GM18526 (cell line): ENCODE results near the gene DSCAML1.

Experiments
- POLR2A ChIP-seq: IDR thresholded peaks from 3 replicates; pipeline ENCODE4 v1.6.1; 2011; ENCODE audit not compliant: insufficient read length; ENCODE audit errors: extremely low read depth

DSCAML1 gene

GRCh38 chr11:117745346-117745745, 51.7 kb downstream of the DSCAML1 start:
- no peak for TF ChIP-seq POLR2A

GRCh38 chr11:117744471-117745150, 52.4 kb downstream of the DSCAML1 start:
- no peak for TF ChIP-seq POLR2A

- no peak for TF ChIP-seq POLR2A
Measured at GRCh38 chr11:117743121-117743815, 53.7 kb downstream of the DSCAML1 start.

DNA sequence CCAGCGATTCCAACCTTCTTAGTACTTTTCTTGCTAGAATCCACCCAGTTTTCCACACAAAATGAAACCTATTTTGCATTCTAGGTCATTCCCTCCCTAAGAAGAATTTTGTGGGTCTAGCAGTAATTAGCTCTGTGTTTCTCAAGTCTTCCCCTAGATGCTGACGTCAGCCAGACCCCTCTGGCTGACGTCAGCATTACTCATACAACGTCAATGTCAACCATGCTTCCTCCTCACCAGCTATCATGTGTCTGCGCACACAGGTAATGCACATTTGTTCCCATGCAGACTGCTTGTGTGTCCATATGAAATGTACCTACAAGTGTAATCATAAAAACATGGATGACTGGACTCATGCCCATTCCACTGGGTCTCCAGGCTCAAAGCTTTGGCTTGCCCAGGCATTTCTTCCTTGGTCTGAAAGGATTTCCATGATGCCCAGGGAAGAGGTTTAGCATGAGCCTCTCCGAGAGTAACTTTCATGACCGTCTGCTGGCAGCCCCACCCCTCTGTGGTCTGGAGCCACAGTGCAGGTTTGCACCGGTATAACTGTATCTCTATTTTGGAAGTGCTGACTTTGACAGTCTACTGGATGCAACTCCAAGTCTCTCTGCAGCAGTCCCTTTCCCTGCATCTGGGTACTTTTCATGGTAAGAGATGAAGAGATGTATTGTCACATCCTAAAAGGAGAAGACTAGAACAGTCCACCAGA, 58.6 kb downstream of the DSCAML1 start:
- TF ChIP-seq POLR2A, result no peak

GRCh38 chr11:117735350-117735977, 61.6 kb downstream of the DSCAML1 start:
- no peak for TF ChIP-seq POLR2A

DNA sequence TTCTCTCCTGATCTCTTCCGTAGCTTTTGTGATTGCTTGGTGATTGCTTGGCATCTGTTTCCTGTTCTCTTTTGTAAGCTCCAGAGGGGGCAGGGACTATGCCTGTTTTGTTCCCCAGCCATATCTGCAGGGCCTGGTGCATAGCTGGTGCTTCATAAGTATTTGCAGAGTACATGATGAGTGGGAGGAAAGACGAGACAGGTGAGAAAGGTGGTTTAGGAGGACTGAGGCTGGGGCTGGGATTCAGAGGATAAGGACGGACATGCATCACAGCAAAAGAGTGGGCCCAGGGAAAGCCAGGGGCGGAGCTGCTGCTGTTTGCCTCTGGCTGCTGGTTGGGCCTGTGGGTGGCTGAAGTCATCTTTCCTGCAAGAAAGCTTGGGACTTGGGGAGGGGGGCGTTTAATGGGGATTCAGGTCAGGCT, 62.4 kb downstream of the DSCAML1 start:
- no peak for TF ChIP-seq POLR2A

DNA sequence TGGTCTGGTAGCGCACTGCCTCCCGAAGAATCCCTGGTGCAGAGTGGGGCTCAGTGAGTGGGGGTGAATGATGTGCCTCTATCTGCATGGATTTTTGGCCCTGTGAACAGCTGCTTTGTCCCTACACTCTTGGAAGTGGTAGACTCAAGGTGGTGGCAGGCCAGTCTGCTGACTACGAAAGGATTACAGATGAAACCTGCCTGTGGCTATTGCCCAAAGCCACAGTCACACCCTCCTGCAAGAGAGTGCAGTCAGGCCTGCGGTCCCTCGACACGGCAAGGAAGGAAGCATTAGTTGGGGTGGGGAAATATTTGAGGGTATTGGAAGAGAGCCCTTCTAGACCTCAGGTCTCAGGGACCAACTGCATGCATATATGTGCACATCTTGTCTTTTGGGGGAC, 63.7 kb downstream of the DSCAML1 start:
- TF ChIP-seq POLR2A, result no peak

DNA sequence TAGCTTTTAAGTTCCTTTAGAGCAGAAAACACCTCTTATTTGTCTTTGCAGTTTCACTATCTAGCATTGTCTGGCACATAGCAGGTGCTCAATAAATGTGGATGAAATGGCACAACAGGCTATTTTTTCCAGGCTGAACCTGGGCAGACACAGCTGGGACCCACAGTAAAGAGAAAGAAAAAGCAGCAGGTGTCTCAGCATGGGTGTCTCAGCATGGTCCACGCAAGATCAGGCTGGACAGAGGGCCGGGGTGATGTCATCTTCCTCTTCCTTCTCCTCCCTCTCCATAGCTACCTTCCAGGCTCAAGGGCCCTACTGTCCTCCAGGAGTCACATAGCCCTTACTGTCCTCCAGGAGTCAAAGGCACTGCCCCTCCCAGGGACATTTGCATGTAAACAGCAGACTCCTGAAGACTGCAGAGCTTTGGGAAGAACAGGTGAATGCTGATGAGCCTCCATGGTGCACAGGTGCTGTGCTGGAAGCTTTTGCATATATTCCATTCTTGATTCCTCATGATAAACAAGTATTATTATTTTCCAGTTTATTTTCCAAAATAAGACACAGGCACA, 65.2 kb downstream of the DSCAML1 start:
- TF ChIP-seq POLR2A, result no peak

GRCh38 chr11:117730208-117730800, 66.7 kb downstream of the DSCAML1 start:
- TF ChIP-seq POLR2A, result no peak

DNA sequence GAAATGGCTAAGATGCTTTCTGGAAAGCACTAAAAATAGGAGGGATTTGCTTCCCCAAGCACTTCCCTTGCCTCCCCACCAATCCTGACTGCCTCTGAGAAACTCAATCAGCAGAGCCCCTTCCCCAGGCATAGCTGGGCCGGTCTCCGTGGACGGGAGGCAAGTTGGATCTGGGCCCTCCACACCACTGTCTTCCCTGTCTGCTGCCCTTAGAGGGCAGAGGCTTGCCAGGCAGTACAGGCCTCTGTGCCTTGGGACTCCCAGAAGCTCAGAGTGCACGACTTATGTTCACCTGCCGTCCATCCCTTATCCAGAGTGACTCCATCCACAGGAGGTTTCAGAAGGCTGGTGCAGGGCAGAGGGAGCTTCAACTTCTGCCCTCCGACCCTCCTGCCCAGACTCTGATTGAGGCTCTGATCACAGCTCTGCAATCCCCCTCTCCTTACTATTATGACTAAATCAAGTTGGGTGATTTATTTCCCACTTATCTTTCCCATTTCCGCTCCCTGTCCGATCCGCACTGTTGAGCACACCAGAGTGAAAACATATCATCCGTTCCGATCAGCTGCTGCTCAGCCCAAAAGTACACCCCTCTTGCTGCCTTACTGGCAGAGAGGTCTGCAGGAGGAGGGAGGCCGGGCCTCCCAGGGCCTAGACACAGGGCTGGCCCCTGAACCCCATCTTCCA, 71.8 kb downstream of the DSCAML1 start:
- TF ChIP-seq POLR2A, result no peak

DNA sequence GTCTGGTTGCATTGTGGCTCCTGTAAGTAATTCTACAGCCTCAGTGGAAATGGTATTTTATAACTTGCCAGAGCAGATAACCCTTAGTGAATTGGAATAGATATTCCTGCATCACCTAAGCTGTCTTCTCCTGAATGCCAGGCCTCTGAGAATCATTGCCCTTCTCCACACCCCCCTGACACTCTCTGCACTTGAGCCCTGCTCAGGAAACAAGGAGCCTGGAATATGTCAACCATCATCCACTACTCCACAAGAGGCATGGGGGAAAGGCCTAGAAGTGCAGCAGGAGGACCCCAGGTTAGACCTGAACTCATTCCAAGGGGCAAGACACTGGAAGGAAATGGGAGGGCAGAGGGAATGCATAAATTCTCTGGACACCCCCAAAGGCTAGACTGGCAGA, 72.4 kb downstream of the DSCAML1 start:
- TF ChIP-seq POLR2A, result no peak

- no peak for TF ChIP-seq POLR2A
Measured at GRCh38 chr11:117724104-117724503, 72.9 kb downstream of the DSCAML1 start.

DNA sequence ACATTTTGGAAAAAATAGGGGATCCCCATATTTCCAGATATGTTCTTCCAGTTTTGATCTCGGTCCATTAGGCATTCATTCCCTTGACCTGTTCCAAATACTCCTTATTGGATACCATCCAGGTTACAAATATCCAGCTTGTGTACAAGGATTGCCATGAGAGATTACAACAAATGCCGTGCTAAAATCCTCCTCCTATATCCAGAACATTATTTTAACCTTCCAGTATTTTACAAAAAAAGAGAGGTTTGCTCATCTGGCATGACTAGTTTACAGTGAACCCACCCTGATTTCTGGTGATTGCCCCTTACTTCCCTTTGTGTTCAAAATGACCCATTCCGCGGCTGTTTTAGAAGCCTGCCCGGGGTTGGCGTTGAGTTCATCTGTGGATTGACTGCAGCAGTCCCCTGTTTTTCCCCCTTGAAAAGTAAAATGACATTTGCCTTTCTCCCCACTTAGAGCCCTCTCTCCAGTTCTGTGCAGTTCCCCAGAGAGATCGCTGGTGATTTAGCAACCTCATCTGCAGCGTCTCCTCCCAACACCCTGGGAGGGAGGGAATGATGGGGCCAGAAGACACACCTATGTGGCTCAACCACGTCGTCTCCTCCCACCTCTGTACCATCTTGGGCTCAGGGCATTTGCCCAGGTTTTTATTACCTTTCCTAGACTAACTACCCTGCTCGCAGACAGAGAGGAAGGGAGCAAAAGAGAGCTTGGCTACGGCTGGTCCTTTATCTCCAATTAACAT, 73.6 kb downstream of the DSCAML1 start:
- no peak for TF ChIP-seq POLR2A

- TF ChIP-seq POLR2A, result no peak
Measured at GRCh38 chr11:117722082-117722481, 74.9 kb downstream of the DSCAML1 start.
